Neuronal stem cell (in vitro differentiated cells): Measurements from ENCODE around the gene PDE4DIP.
A peak's percentile ranks its signal among the peaks of the same experiment; 100 is the strongest.
"Not testable (repeated sequence)": the region's sequence is repeated elsewhere in the genome, so short reads cannot be mapped to it uniquely, and the experiment has no call there.

Source experiments
- DNase-seq: peaks from one replicate; pipeline ENCODE4 v3.0.0-alpha.2; 2013; ENCODE audit warnings: low spot score
- H2AFZ ChIP-seq: one replicate; pipeline ENCODE4 v1.6.1; 2013; ENCODE audit warnings: mild to moderate bottlenecking, low read length, inconsistent platforms
- H2AK5ac ChIP-seq: 2 replicates; pipeline ENCODE4 v1.6.1; 2013; ENCODE audit warnings: low read depth, mild to moderate bottlenecking, inconsistent platforms, low read length, moderate library complexity, mixed read lengths
- H2BK120ac ChIP-seq: 2 replicates; pipeline ENCODE4 v1.6.1; 2013; ENCODE audit warnings: low read depth, mild to moderate bottlenecking, inconsistent platforms, low read length, moderate library complexity, mixed read lengths
- H2BK12ac ChIP-seq: one replicate; pipeline ENCODE4 v1.6.1; 2013; ENCODE audit warnings: low read length, inconsistent platforms
- H2BK15ac ChIP-seq: 2 replicates; pipeline ENCODE4 v1.6.1; 2013; ENCODE audit warnings: mild to moderate bottlenecking, low read length, inconsistent platforms, mixed read lengths
- H2BK5ac ChIP-seq: one replicate; pipeline ENCODE4 v1.6.1; 2013; ENCODE audit warnings: inconsistent platforms, mild to moderate bottlenecking, low read length, moderate library complexity
- H3K14ac ChIP-seq: one replicate; pipeline ENCODE4 v1.6.1; 2013; ENCODE audit warnings: low read length, inconsistent platforms
- H3K18ac ChIP-seq: 2 replicates; pipeline ENCODE4 v1.6.1; 2013; ENCODE audit warnings: low read length, inconsistent platforms
- H3K23ac ChIP-seq: 2 replicates; pipeline ENCODE4 v1.6.1; 2013; ENCODE audit warnings: low read depth, mild to moderate bottlenecking, mixed read lengths, low read length, inconsistent platforms; ENCODE audit not compliant: poor library complexity
- H3K27ac ChIP-seq: replicated peaks from 3 replicates; pipeline ENCODE4 v1.5.1; 2013; ENCODE audit warnings: low read length, inconsistent platforms
- H3K27me3 ChIP-seq, 3 experiments: 2 replicates each; pipeline ENCODE4 v1.6.1; 2013; ENCODE audit warnings: low read length in 3 of 3, mild to moderate bottlenecking in 2 of 3, inconsistent platforms in 1 of 3, low read depth in 1 of 3, mixed read lengths in 1 of 3, moderate library complexity in 1 of 3; ENCODE audit not compliant: control insufficient read depth in 3 of 3, insufficient read depth in 3 of 3
- H3K36me3 ChIP-seq, 2 donors: replicated peaks in 1 of 2; 2 replicates each; pipeline ENCODE4 v1.6.1; 2013; ENCODE audit warnings: low read length in 2 of 2; ENCODE audit not compliant: control insufficient read depth in 2 of 2, insufficient read depth in 2 of 2
- H3K4ac ChIP-seq: 2 replicates; pipeline ENCODE4 v1.6.1; 2013; ENCODE audit warnings: inconsistent platforms, mild to moderate bottlenecking, low read length, moderate library complexity
- H3K4me1 ChIP-seq, 2 donors: 1 replicate in 1 of 2; 2 replicates in 1 of 2; pipeline ENCODE4 v1.6.1; 2013; ENCODE audit warnings: low read length in 2 of 2, low read depth in 1 of 2; ENCODE audit not compliant: control insufficient read depth in 2 of 2, insufficient read depth in 1 of 2
- H3K4me2 ChIP-seq: one replicate; pipeline ENCODE4 v1.6.1; 2013; ENCODE audit warnings: mild to moderate bottlenecking, low read length, inconsistent platforms; ENCODE audit not compliant: insufficient read depth, poor library complexity, severe bottlenecking
- H3K4me3 ChIP-seq, 2 donors: 2 replicates each; pipeline ENCODE4 v1.5.1; 2013; ENCODE audit warnings: low read length in 2 of 2, mild to moderate bottlenecking in 2 of 2, inconsistent platforms in 1 of 2, moderate library complexity in 1 of 2
- H3K79me1 ChIP-seq: one replicate; pipeline ENCODE4 v1.6.1; 2013; ENCODE audit warnings: low read depth, mild to moderate bottlenecking, inconsistent platforms, low read length, moderate library complexity
- H3K9ac ChIP-seq: one replicate; pipeline ENCODE4 v1.6.1; 2013; ENCODE audit warnings: mild to moderate bottlenecking, low read depth, low read length, inconsistent platforms; ENCODE audit not compliant: poor library complexity
- H3K9me3 ChIP-seq, 2 donors: replicated peaks in 1 of 2; 2 replicates each; pipeline versions ENCODE3 to v1.6.1; 2013; ENCODE audit warnings: low read length in 2 of 2, mild to moderate bottlenecking in 2 of 2, inconsistent platforms in 1 of 2, low read depth in 1 of 2, mixed read lengths in 1 of 2, moderate library complexity in 1 of 2; ENCODE audit not compliant: control insufficient read depth in 2 of 2, insufficient read depth in 1 of 2
- H4K8ac ChIP-seq: one replicate; pipeline ENCODE4 v1.6.1; 2013; ENCODE audit warnings: low read depth, mild to moderate bottlenecking, inconsistent platforms, low read length, moderate library complexity
- H4K91ac ChIP-seq: one replicate; pipeline ENCODE4 v1.6.1; 2013; ENCODE audit warnings: low read length, low read depth, mild to moderate bottlenecking, inconsistent platforms; ENCODE audit not compliant: poor library complexity
- WGBS, 2 donors: extraction: QIAGEN DNeasy Blood & Tissue Kit; methylation state at CpG; one replicate each; pipeline ENCODE4 v1.1.7; 2013; ENCODE audit warnings: missing lambda C conversion rate in 2 of 2, mixed read lengths in 1 of 2; ENCODE audit not compliant: insufficient read length in 2 of 2, insufficient replicate concordance in 1 of 2; ENCODE audit errors: extremely low coverage in 2 of 2; 5-methylcytosine and 5-hydroxymethylcytosine counted together

Gene PDE4DIP

GRCh38 chr1:148948768-148949167 lies 104.5 kb downstream of the PDE4DIP start:
- not testable (repeated sequence) for H3K27me3 ChIP-seq, H3K23ac ChIP-seq, H2BK120ac ChIP-seq, H3K4ac ChIP-seq, H3K4me2 ChIP-seq, H3K79me1 ChIP-seq, H2AK5ac ChIP-seq, H4K8ac ChIP-seq, H3K9ac ChIP-seq, H3K14ac ChIP-seq, H3K9me3 ChIP-seq, H3K27ac ChIP-seq, H2BK5ac ChIP-seq, H3K18ac ChIP-seq, H3K4me1 ChIP-seq, H2AFZ ChIP-seq, H4K91ac ChIP-seq, DNase-seq, H3K36me3 ChIP-seq, H3K4me3 ChIP-seq, H2BK15ac ChIP-seq, H2BK12ac ChIP-seq
- WGBS, 2 donors = no CpG with 5 or more reads among the region's 4 CpGs

DNA sequence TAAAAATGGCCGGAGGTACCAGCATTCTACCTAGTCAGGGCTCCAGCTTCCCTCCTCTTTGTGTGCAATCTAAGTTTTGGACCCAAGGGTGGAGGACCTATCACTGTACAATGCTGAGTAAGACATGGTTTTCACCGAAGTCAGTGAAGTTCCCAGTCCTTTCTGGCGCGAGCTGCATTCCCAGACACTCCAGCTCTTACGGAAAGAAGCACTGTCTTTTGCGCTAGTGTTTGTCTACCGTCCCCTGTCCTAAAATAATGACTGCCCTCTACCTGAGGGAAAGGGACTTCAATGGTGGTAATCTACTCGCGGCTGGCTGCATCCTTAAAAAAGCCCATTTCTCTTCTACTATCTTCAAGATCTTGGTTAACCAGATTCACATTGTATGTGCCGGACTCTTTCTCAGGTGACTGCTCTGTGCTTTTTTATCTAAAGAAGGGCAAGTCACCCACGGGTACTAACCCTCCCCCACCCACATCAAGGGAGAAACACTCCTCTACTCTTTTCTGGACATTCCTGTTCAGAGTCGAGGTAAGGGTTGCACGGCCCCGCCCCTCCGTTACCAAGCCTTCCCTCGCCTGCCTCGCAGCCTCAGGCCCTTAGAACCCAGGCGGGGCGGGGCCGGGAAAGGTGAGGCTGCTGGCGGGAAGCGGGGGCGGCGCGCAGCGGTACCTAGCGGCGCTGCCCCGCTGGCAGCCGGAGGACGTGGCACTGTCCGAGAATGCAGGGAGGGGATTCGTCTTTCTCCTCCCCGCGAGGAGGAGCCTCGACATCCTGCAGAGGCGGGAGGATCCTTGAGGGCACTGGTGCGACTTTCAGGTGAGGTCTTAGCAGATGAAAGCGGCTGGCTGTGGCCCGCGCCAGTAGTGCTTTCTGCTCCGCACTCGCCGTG lies 107.4 kb downstream of the PDE4DIP start:
- DNase-seq = peak; percentile 70
- not testable (repeated sequence) for H3K4ac ChIP-seq, H2BK120ac ChIP-seq, H4K91ac ChIP-seq, H3K27me3 ChIP-seq, H2BK15ac ChIP-seq, H2AK5ac ChIP-seq, H3K79me1 ChIP-seq, H3K9me3 ChIP-seq, H4K8ac ChIP-seq, H3K23ac ChIP-seq, H2BK12ac ChIP-seq, H3K36me3 ChIP-seq, H3K14ac ChIP-seq, H3K18ac ChIP-seq, H2BK5ac ChIP-seq, H3K27ac ChIP-seq, H3K4me1 ChIP-seq, H3K9ac ChIP-seq
- Histone ChIP-seq H3K4me2 (peak overlapping the region; percentile 49), H3K4me3 (peak overlapping the region; percentile 65 to 73), H2AFZ (peak overlapping the region; percentile 88)
- no CpG with 5 or more reads among the region's 44 CpGs for WGBS, 2 donors

- H3K79me1 ChIP-seq, H3K9me3 ChIP-seq, H3K36me3 ChIP-seq, H3K9ac ChIP-seq, H3K23ac ChIP-seq, H3K27me3 ChIP-seq, H3K27ac ChIP-seq, H3K14ac ChIP-seq, H3K18ac ChIP-seq, H2BK15ac ChIP-seq, H2BK5ac ChIP-seq, H2AK5ac ChIP-seq, H4K8ac ChIP-seq, DNase-seq, H3K4me1 ChIP-seq, H2BK120ac ChIP-seq, H3K4ac ChIP-seq, H4K91ac ChIP-seq, H2BK12ac ChIP-seq: not testable (repeated sequence)
- no CpG with 5 or more reads among the region's 66 CpGs for WGBS, 2 donors
- peak overlapping the region; percentile 69 to 84 for H3K4me3 ChIP-seq
- peak overlapping the region; percentile 88 for H2AFZ ChIP-seq
- H3K4me2 ChIP-seq = peak overlapping the region; percentile 45
These were observed 108.2 kb downstream of the PDE4DIP start for GRCh38 chr1:148952253-148952937.

DNA sequence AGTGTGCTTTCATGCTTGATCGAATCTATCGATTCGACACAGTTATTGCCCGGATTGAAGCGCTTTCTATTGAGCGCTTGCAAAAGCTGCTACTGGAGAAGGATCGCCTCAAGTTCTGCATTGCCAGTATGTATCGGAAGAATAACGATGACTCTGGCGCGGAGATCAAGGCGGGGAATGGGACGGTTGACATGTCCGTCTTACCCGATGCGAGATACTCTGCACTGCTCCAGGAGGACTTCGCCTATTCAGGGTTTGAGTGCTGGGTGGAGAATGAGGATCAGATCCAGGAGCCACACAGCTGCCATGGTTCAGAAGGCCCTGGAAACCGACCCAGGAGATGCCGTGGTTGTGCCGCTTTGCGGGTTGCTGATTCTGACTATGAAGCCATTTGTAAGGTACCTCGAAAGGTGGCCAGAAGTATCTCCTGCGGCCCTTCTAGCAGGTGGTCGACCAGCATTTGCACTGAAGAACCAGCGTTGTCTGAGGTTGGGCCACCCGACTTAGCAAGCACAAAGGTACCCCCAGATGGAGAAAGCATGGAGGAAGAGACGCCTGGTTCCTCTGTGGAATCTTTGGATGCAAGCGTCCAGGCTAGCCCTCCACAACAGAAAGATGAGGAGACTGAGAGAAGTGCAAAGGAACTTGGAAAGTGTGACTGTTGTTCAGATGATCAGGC lies 108.8 kb downstream of the PDE4DIP start:
- not testable (repeated sequence) for H2BK120ac ChIP-seq, H3K14ac ChIP-seq, H2BK5ac ChIP-seq, H3K23ac ChIP-seq, H2BK12ac ChIP-seq, H2BK15ac ChIP-seq, H3K36me3 ChIP-seq, H3K27ac ChIP-seq, H3K4me1 ChIP-seq, H3K9ac ChIP-seq, H4K91ac ChIP-seq, H3K27me3 ChIP-seq, H3K18ac ChIP-seq, H3K79me1 ChIP-seq, H2AK5ac ChIP-seq, H4K8ac ChIP-seq, H3K9me3 ChIP-seq, H3K4ac ChIP-seq
- peak overlapping the region; percentile 87 for H2AFZ ChIP-seq
- peak overlapping the region; percentile 45 for H3K4me2 ChIP-seq
- DNase-seq = peak; percentile 17
- H3K4me3 ChIP-seq = peak overlapping the region; percentile 69 to 84
- WGBS, 2 donors = no CpG with 5 or more reads among the region's 28 CpGs
